Peyer's patch (tissue), 4 donors: ENCODE measurements around the gene RGS17. TPM values are rescaled to one million over a fixed set of nuclear protein-coding genes. Genes with fewer than 3 reads are reported as not detected.
A peak's percentile ranks its signal among the peaks of the same experiment; 100 is the strongest.

Source experiments
- DNase-seq, 3 donors: peaks; one replicate each; pipeline ENCODE4 v3.0.0-alpha.2; 2017 to 2019
- H3K27ac ChIP-seq, 4 donors: fragments of 200-600 bp; sonication (generic); one replicate each; pipeline ENCODE4 v1.5.1; 2016 to 2019
- H3K27me3 ChIP-seq, 2 donors: fragments of 200-600 bp; sonication (generic); one replicate each; pipeline ENCODE4 v1.5.1; 2019
- H3K36me3 ChIP-seq, 3 donors: fragments of 200-600 bp; sonication (generic); one replicate each; pipeline ENCODE4 v1.5.1; 2016 to 2019
- H3K4me1 ChIP-seq, 4 donors: fragments of 200-600 bp; sonication (generic); one replicate each; pipeline ENCODE4 v1.5.1; 2016 to 2019
- H3K4me3 ChIP-seq, 4 donors: fragments of 200-600 bp; sonication (generic); 1 replicate in 3 of 4; 2 replicates in 1 of 4; pipeline ENCODE4 v1.5.1; 2016 to 2019; ENCODE audit warnings: mild to moderate bottlenecking in 1 of 4
- H3K9me3 ChIP-seq, 4 donors: fragments of 200-600 bp; sonication (generic); one replicate each; pipeline ENCODE4 v1.5.1; 2016 to 2019; ENCODE audit warnings: mild to moderate bottlenecking in 1 of 4
- CTCF ChIP-seq, 6 experiments: fragments of 450-650 bp in 4 of 6; fragments of 200-600 bp in 2 of 6; sonication (generic) in 1 of 6; IDR thresholded peaks; one replicate each; pipeline ENCODE4 v1.5.1; 2017 to 2019; ENCODE audit warnings: antibody characterized with exemption in 6 of 6, mild to moderate bottlenecking in 3 of 6, moderate library complexity in 1 of 6
- POLR2A ChIP-seq, 2 donors: fragments of 450-650 bp; IDR thresholded peaks; one replicate each; pipeline ENCODE4 v1.5.1; 2017; ENCODE audit warnings: antibody characterized with exemption in 2 of 2, mild to moderate bottlenecking in 2 of 2, moderate library complexity in 2 of 2
- total RNA-seq, 4 donors: library from RNA; depleted of rRNA; stranded (reverse); fragments of >200 nt; gene quantifications; one replicate each; pipeline ENCODE4 v1.1.0, GENCODE V29; 2016

Gene RGS17
- total RNA-seq, 4 donors from 2014 or later = 0.18 to 2.5 (median 0.67) TPM; not detected in 1

- Histone ChIP-seq H3K27ac (no peak overlapping the region), H3K27me3 (no peaks in the 10 kb centered on the region), H3K36me3 (no peaks in the 10 kb centered on the region), H3K4me3 (no peak overlapping the region), H3K9me3 (no peaks in the 10 kb centered on the region), H3K4me1 (no peaks in the 10 kb centered on the region)
- no peak for DNase-seq
- no peak for TF ChIP-seq POLR2A (IDR thresholded peaks at IDR 0.05)
- no peak for TF ChIP-seq CTCF (IDR thresholded peaks at IDR 0.05)
Measured at GRCh38 chr6:153028963-153029362, 102.1 kb downstream of the RGS17 start.

DNA sequence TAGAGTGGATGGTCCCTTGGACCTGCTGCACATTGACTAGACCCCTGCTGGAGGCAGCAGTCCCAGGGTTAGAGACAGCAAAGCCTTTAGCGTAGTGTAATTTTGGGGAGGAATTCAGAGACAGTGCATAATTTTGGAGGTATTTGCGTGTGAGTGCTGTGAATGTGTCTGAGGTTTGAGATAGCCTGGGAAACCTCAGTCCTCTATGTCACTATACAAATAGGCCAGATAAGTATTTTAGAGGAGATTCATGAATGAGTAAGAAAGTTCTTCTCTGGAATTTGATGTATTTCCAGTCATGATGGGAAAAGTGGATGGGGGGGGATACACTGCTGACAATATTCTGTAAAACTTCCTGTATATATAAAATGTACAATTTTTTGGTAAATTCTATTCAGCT lies 102.8 kb downstream of the RGS17 start:
- no peak for TF ChIP-seq POLR2A (IDR thresholded peaks at IDR 0.05)
- no peak for TF ChIP-seq CTCF (IDR thresholded peaks at IDR 0.05)
- H3K27me3 ChIP-seq = no peaks in the 10 kb centered on the region
- no peaks in the 10 kb centered on the region for H3K4me1 ChIP-seq
- H3K9me3 ChIP-seq = no peaks in the 10 kb centered on the region
- H3K4me3 ChIP-seq = no peak overlapping the region
- DNase-seq = no peak
- H3K27ac ChIP-seq = no peak overlapping the region
- no peaks in the 10 kb centered on the region for H3K36me3 ChIP-seq

DNA sequence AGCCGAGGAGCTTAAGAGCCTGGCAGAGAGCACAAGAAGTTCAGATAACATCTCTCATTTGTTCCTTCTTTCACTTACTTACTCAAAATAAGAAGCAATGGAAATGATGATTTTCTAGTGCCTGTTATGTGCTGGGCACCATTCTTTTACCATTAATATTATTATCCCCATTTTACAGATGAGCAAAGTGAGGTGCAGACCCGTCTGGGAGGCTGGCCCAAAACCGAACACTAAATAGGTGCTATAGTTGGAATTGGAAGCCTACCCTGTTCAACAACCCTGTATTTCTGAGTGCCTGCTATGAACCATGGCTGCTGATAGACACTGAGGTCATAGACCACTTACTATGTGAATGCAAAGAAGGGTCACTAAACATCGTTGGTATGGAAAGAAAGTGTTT lies 103.6 kb downstream of the RGS17 start:
- Histone ChIP-seq H3K4me3 (no peak overlapping the region), H3K9me3 (no peaks in the 10 kb centered on the region), H3K36me3 (no peaks in the 10 kb centered on the region), H3K27me3 (no peaks in the 10 kb centered on the region), H3K27ac (no peak overlapping the region), H3K4me1 (no peaks in the 10 kb centered on the region)
- no peak for DNase-seq
- no peak for TF ChIP-seq POLR2A (IDR thresholded peaks at IDR 0.05)
- TF ChIP-seq CTCF (IDR thresholded peaks at IDR 0.05) = no peak

DNA sequence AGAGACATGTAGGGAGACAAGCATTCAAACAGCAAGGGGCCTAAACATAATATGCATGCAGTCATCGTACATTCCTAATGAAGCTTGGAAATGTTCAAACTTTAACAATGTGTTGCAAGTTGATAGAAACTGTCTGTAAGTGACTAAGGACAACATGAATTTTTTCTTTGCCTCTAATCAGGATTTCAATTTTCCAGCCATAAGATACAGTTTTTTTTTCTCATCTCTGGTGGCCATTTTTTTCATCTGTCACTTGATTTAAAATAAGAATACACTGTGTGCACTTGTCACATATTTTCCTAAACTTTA lies 106.4 kb downstream of the RGS17 start:
- no peaks in the 10 kb centered on the region for H3K36me3 ChIP-seq
- no peaks in the 10 kb centered on the region for H3K9me3 ChIP-seq
- no peak for TF ChIP-seq POLR2A (IDR thresholded peaks at IDR 0.05)
- TF ChIP-seq CTCF (IDR thresholded peaks at IDR 0.05) = no peak
- no peak overlapping the region for H3K4me3 ChIP-seq
- DNase-seq = no peak
- H3K27ac ChIP-seq = no peak overlapping the region
- H3K4me1 ChIP-seq = no peaks in the 10 kb centered on the region
- H3K27me3 ChIP-seq = no peaks in the 10 kb centered on the region

GRCh38 chr6:153023977-153024708 lies 106.9 kb downstream of the RGS17 start:
- peak; percentile 67 to 81 (median 75) for TF ChIP-seq CTCF (IDR thresholded peaks at IDR 0.05)
- TF ChIP-seq POLR2A (IDR thresholded peaks at IDR 0.05) = no peak
- Histone ChIP-seq H3K4me3 (no peak overlapping the region), H3K9me3 (no peaks in the 10 kb centered on the region), H3K27ac (no peak overlapping the region), H3K4me1 (no peaks in the 10 kb centered on the region), H3K27me3 (no peaks in the 10 kb centered on the region), H3K36me3 (no peaks in the 10 kb centered on the region)
- peak in 1 of 3 donors; percentile 61 for DNase-seq

GRCh38 chr6:153018355-153018754 lies 112.7 kb downstream of the RGS17 start:
- no peak for DNase-seq
- H3K4me1 ChIP-seq = no peaks in the 10 kb centered on the region
- no peaks in the 10 kb centered on the region for H3K9me3 ChIP-seq
- no peaks in the 10 kb centered on the region for H3K27me3 ChIP-seq
- TF ChIP-seq POLR2A (IDR thresholded peaks at IDR 0.05) (no peak), CTCF (IDR thresholded peaks at IDR 0.05) (no peak)
- no peak overlapping the region for H3K4me3 ChIP-seq
- H3K36me3 ChIP-seq = no peaks in the 10 kb centered on the region
- no peak overlapping the region for H3K27ac ChIP-seq
